ENCODE data around the gene XXYLT1. TPM values are rescaled to one million over a fixed set of nuclear protein-coding genes. Genes with fewer than 3 reads are reported as not detected.

Gene XXYLT1
- total RNA-seq, 4 donors from 2014 or later: 9.8 to 14.6 (median 13.9) TPM

DNA sequence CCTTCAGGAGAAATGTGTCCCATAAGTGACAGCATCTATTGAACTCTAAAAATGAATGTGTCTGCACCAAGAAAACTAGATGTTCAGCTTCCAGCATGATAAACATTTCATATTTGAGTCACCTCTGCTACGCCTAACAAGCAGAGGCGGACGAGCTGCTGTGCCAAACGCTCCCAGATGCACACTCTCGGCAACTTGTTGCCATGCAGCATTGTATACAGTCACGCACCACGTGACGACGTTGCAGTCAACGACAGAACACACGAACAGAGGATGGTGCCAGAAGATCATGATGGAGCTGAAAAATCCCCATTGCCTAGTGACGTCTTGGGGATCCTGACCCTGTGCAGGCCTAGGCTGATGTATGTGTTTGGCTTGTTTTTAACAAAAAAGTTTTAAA lies 137.5 kb downstream of the XXYLT1 start:
- H3K9me3 ChIP-seq: no peaks in the 10 kb centered on the region
- 70 to 81% methylated on average over 12 of the region's 12 CpGs for WGBS, 2 donors
- H3K36me3 ChIP-seq: no peaks in the 10 kb centered on the region
- H3K27ac ChIP-seq: no peak overlapping the region
- no peak overlapping the region for H3K4me3 ChIP-seq (replicated peaks in 1 of 3)
- no peak for DNase-seq
- TF ChIP-seq POLR2A (IDR thresholded peaks at IDR 0.05) (no peak), CTCF (IDR thresholded peaks at IDR 0.05) (no peak)
- H3K27me3 ChIP-seq: no peaks in the 10 kb centered on the region
- peaks cover 0 to 1% of the 10 kb centered on the region in 2 donors for H3K4me1 ChIP-seq
- intact Hi-C loops (cut with DNase I): loop anchor here (10.0 kb wide), 1 partner anchor 111 kb away; no protein-coding TSS in a partner anchor

DNA sequence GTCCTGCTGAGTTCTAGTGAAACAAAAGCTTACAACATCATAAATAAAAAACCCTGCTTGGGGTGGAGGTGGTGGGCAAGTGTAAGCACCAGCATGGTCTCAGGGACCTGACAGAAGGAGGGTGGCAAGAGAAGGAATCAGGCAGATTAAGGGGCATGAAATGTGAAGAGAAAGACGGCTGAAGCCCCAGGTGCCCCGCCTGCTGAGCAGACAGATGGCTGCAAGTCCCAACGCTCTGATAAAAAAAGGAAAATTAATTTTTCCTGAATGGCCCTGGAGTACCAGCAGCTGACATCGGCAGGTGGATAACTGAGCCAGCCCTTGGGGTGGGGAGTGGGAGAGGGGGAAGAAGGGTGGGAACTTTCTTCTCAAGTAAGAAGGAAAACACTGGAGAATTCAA lies 137.9 kb downstream of the XXYLT1 start:
- intact Hi-C loops (cut with DNase I): loop anchor here (10.0 kb wide), 1 partner anchor 112 kb away; no protein-coding TSS in a partner anchor
- no peaks in the 10 kb centered on the region for H3K27me3 ChIP-seq
- no peak overlapping the region for H3K27ac ChIP-seq
- DNase-seq: no peak
- H3K4me3 ChIP-seq (replicated peaks in 1 of 3): no peak overlapping the region
- WGBS, 2 donors: 85 to 93% methylated on average over 4 of the region's 4 CpGs
- H3K36me3 ChIP-seq: no peaks in the 10 kb centered on the region
- TF ChIP-seq CTCF (IDR thresholded peaks at IDR 0.05) (no peak), POLR2A (IDR thresholded peaks at IDR 0.05) (no peak)
- peaks cover 0 to 3% of the 10 kb centered on the region in 2 donors for H3K4me1 ChIP-seq
- no peaks in the 10 kb centered on the region for H3K9me3 ChIP-seq

GRCh38 chr3:195131176-195131575 lies 139.8 kb downstream of the XXYLT1 start:
- H3K36me3 ChIP-seq: no peaks in the 10 kb centered on the region
- WGBS, 2 donors: 100% methylated on average over 4 of the region's 4 CpGs
- intact Hi-C loops (cut with DNase I): loop anchor here (10.0 kb wide), 1 partner anchor 114 kb away; no protein-coding TSS in a partner anchor

DNA sequence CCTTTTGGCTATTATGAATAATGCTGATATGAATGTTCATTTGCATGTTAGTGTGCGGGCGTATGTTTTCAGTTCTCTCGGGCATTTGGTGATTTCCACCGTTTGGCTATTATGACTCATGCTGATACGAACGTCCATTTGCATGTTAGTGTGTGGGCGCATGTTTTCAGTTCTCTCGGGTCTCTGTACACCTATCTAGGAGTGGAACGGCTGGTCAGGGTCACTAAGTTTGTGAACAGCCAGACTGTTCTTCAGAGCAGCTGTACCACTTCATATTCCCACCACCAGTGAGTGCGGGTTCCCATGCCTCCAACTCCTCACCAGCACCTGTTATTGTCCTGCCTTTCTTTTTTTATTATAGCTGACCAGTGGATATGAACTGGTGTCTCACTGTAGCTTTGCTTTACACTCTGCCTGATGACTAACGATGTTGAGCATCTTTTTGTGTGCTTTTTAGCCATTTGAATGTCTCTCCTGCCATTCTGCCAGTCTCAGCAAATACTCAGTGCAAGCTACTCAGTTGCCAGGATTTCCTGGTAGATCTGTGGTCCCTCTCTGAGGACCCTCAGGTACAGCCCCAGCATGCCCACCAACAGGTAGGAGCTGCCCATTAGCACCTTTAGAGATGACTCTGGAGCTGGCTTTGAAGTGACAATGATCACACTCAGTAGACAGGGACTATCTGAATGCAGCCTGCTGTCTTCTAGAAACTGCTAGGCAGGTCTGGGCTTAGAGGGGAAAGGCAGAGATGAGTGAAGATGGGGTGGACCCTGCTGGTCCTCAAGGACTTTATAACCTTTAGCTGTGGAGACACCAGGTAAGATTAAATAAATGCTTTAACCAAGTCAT lies 141.1 kb downstream of the XXYLT1 start:
- Histone ChIP-seq H3K36me3 (no peaks in the 10 kb centered on the region), H3K9me3 (no peaks in the 10 kb centered on the region), H3K4me3 (replicated peaks in 1 of 3) (no peak overlapping the region), H3K27ac (no peak overlapping the region), H3K27me3 (no peaks in the 10 kb centered on the region), H3K4me1 (peaks cover 0 to 3% of the 10 kb centered on the region in 2 donors)
- WGBS, 2 donors: 86 to 90% methylated on average over 11 of the region's 11 CpGs
- TF ChIP-seq CTCF (IDR thresholded peaks at IDR 0.05): no peak
- TF ChIP-seq POLR2A (IDR thresholded peaks at IDR 0.05): no peak
- intact Hi-C loops (cut with DNase I): loop anchor here (10.0 kb wide), 1 partner anchor 115 kb away; no protein-coding TSS in a partner anchor
- DNase-seq: no peak

More at GRCh38 chr3:195131176-195131575, 139.8 kb downstream of the XXYLT1 start:
- TF ChIP-seq CTCF (IDR thresholded peaks at IDR 0.05) (no peak), POLR2A (IDR thresholded peaks at IDR 0.05) (no peak)
- H3K4me1 ChIP-seq: peaks cover 0 to 3% of the 10 kb centered on the region in 2 donors
- DNase-seq: no peak
- H3K4me3 ChIP-seq (replicated peaks in 1 of 3): no peak overlapping the region
- H3K27me3 ChIP-seq: no peaks in the 10 kb centered on the region
- no peak overlapping the region for H3K27ac ChIP-seq
- H3K9me3 ChIP-seq: no peaks in the 10 kb centered on the region

GRCh38 chr3:195129072-195129643 lies 141.8 kb downstream of the XXYLT1 start:
- no peak overlapping the region for H3K4me3 ChIP-seq (replicated peaks in 1 of 3)
- TF ChIP-seq POLR2A (IDR thresholded peaks at IDR 0.05) (no peak), CTCF (IDR thresholded peaks at IDR 0.05) (no peak)
- peaks cover 0 to 3% of the 10 kb centered on the region in 2 donors for H3K4me1 ChIP-seq
- H3K36me3 ChIP-seq: no peaks in the 10 kb centered on the region
- H3K27ac ChIP-seq: no peak overlapping the region
- 88 to 95% methylated on average over 12 of the region's 12 CpGs for WGBS, 2 donors
- DNase-seq: no peak
- H3K27me3 ChIP-seq: no peaks in the 10 kb centered on the region
- H3K9me3 ChIP-seq: no peaks in the 10 kb centered on the region
- intact Hi-C loops (cut with DNase I): no loop called here
